Measurements from ENCODE around the gene SRCAP.

The SRCAP gene

DNA sequence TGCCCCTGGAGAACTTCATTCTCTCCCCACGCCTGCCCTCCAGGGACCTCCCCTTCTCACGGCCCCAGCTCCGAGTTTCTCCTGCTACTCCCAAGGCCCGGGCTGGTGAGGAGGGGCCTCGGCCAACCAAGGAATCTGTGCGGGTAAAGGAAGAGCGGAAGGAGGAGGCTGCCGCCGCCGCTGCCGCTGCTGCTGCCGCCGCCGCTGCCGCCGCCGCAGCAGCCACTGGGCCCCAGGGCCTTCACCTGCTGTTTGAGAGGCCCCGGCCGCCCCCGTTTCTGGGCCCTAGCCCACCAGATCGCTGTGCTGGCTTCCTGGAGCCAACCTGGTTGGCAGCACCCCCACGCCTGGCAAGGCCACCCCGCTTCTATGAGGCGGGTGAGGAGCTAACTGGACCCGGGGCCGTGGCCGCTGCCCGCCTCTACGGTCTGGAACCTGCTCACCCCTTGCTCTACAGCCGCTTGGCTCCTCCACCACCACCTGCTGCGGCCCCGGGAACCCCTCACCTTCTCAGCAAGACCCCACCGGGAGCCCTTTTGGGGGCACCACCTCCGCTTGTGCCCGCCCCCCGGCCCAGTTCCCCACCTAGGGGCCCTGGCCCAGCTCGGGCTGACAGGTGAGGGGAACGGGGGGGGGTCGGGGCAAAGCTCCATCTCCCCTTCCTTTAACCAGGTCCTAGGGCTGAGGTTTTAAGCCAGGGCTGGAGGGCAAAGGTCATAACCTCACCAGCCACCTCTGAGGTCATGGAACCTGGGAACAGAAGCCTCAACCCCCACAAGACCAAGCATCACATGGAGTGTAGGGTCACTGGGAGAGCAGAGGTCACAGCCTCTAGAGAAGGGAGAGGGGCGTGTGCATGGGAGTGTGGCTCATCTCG lies 29.7 kb upstream of the SRCAP start:
- CTCF ChIA-PET, result no interaction called here
- TF ChIP-seq NFRKB (IDR thresholded peaks at IDR 0.05) (no peak), TARDBP (IDR thresholded peaks at IDR 0.05) (no peak), CTBP1 (IDR thresholded peaks at IDR 0.05; ENCODE audit: borderline replicate concordance) (no peak), FOXA1 (IDR thresholded peaks at IDR 0.05) (no peak), L3MBTL2 (conservative IDR thresholded peaks at IDR 0.05) (no peak), SUZ12 (IDR thresholded peaks at IDR 0.05) (no peak), ELF4 (IDR thresholded peaks at IDR 0.05) (no peak), ZNF384 (IDR thresholded peaks at IDR 0.05) (no peak), HDGF (IDR thresholded peaks at IDR 0.05; ENCODE audit: borderline replicate concordance) (no peak), SP1 (IDR thresholded peaks at IDR 0.05) (no peak), FOXK2 (IDR thresholded peaks at IDR 0.05) (no peak), FOXM1 (IDR thresholded peaks at IDR 0.05; ENCODE audit: borderline replicate concordance) (no peak), LEF1 (IDR thresholded peaks at IDR 0.05; ENCODE audit: borderline replicate concordance) (no peak)
- TF ChIP-seq, protein P1, sequence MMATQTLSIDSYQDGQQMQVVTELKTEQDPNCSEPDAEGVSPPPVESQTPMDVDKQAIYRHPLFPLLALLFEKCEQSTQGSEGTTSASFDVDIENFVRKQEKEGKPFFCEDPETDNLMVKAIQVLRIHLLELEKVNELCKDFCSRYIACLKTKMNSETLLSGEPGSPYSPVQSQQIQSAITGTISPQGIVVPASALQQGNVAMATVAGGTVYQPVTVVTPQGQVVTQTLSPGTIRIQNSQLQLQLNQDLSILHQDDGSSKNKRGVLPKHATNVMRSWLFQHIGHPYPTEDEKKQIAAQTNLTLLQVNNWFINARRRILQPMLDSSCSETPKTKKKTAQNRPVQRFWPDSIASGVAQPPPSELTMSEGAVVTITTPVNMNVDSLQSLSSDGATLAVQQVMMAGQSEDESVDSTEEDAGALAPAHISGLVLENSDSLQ (IDR thresholded peaks at IDR 0.05), result no peak
- POLR2A ChIA-PET, result interaction anchor here (2.3 kb wide), 1 partner anchor 11 kb away, joined by 9 read pairs; the partner anchor contains the start of gene FBRS
- no peak for DNase-seq (ENCODE audit: extremely low spot score)

GRCh38 chr16:30669903-30670824 lies 28.8 kb upstream of the SRCAP start:
- DNase-seq (ENCODE audit: extremely low spot score), result no peak
- TF ChIP-seq LEF1 (IDR thresholded peaks at IDR 0.05; ENCODE audit: borderline replicate concordance), result no peak
- no peak for TF ChIP-seq SP1 (IDR thresholded peaks at IDR 0.05)
- TF ChIP-seq FOXM1 (IDR thresholded peaks at IDR 0.05; ENCODE audit: borderline replicate concordance), result no peak
- no peak for TF ChIP-seq CTBP1 (IDR thresholded peaks at IDR 0.05; ENCODE audit: borderline replicate concordance)
- no peak for TF ChIP-seq ARNT (IDR thresholded peaks at IDR 0.05)
- TF ChIP-seq, protein P1 (IDR thresholded peaks at IDR 0.05), result no peak
- no peak for TF ChIP-seq ZNF384 (IDR thresholded peaks at IDR 0.05)
- TF ChIP-seq BHLHE40 (IDR thresholded peaks at IDR 0.05; ENCODE audit: borderline replicate concordance), result no peak
- no peak for TF ChIP-seq NFRKB (IDR thresholded peaks at IDR 0.05)
- TF ChIP-seq FOXK2 (IDR thresholded peaks at IDR 0.05), result no peak
- TF ChIP-seq L3MBTL2 (conservative IDR thresholded peaks at IDR 0.05), result no peak
- no peak for TF ChIP-seq SUZ12 (IDR thresholded peaks at IDR 0.05)
- no peak for TF ChIP-seq HDGF (IDR thresholded peaks at IDR 0.05; ENCODE audit: borderline replicate concordance)
- TF ChIP-seq FOXA1 (IDR thresholded peaks at IDR 0.05), result no peak
- TF ChIP-seq ELF4 (IDR thresholded peaks at IDR 0.05), result no peak
- no peak for TF ChIP-seq TARDBP (IDR thresholded peaks at IDR 0.05)
- ChIA-PET POLR2A (no interaction called here), CTCF (no interaction called here)

- ChIA-PET POLR2A (interaction anchor here (1.3 kb wide), 1 partner anchor 13 kb away, joined by 4 read pairs; no protein-coding TSS in a partner anchor), CTCF (interaction anchor here (1.6 kb wide), 1 partner anchor 16 kb away, joined by 4 read pairs; the partner anchor contains the start of gene FBRS)
- DNase-seq (ENCODE audit: extremely low spot score), result no peak
- no peak for TF ChIP-seq L3MBTL2 (conservative IDR thresholded peaks at IDR 0.05)
Observed at GRCh38 chr16:30675143-30675542, 23.8 kb upstream of the SRCAP start.

DNA sequence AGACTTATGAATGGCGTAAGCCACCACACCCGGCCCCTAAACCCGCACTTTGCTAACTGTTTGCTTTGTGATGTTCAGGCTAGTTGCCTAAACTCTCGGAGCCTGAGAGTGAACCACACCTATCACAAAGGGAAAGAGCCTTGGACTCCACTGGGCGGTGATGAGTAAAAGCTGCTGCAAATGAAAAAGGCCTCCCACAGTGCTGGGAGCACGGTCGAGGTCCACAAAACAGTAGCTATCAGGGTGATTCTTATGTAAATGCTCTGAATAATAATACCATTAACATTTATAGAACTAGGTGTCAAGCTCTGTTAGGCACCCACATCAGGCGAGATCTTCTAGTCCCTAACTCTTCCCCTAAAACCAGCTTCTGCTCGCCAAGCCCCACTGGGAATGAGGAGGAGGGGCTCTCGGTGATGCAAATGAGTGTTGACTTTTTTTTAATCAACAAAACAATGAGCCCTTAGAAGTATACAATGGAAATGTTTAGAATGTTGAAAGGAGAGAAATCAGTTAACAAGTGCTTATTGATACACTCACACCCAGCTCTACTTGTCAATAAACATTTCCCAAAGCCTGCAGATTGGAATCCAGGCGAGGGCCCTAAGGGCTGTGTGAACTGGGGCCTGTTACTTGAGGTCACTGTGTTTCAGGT lies 20.9 kb upstream of the SRCAP start:
- ChIA-PET POLR2A (interaction anchor here (0.6 to 2.0 kb wide), 4 partner anchors 19 to 248 kb away, joined by 3 to 10 read pairs (median 6); partner anchors contain the start of genes DCTPP1, FBRS and SRCAP), CTCF (interaction anchor here (1.8 kb wide), 1 partner anchor 16 kb away, joined by 6 read pairs; no protein-coding TSS in a partner anchor)
- no peak for TF ChIP-seq FOXA1 (IDR thresholded peaks at IDR 0.05)
- TF ChIP-seq FOXM1 (IDR thresholded peaks at IDR 0.05; ENCODE audit: borderline replicate concordance), result no peak
- TF ChIP-seq, protein P1 (IDR thresholded peaks at IDR 0.05), result no peak
- TF ChIP-seq SUZ12 (IDR thresholded peaks at IDR 0.05), result no peak
- TF ChIP-seq TARDBP (IDR thresholded peaks at IDR 0.05), result no peak
- no peak for TF ChIP-seq SP1 (IDR thresholded peaks at IDR 0.05)
- TF ChIP-seq BHLHE40 (IDR thresholded peaks at IDR 0.05; ENCODE audit: borderline replicate concordance), result no peak
- TF ChIP-seq ELF4 (IDR thresholded peaks at IDR 0.05), result no peak
- no peak for DNase-seq (ENCODE audit: extremely low spot score)

GRCh38 chr16:30678586-30678970 lies 20.4 kb upstream of the SRCAP start:
- DNase-seq (ENCODE audit: extremely low spot score), result no peak
- ChIA-PET POLR2A (interaction anchor here (0.6 to 2.0 kb wide), 4 partner anchors 19 to 249 kb away, joined by 3 to 10 read pairs (median 6); partner anchors contain the start of genes DCTPP1, FBRS and SRCAP), CTCF (interaction anchor here (1.8 kb wide), 1 partner anchor 16 kb away, joined by 6 read pairs; no protein-coding TSS in a partner anchor)
- TF ChIP-seq LEF1 (IDR thresholded peaks at IDR 0.05; ENCODE audit: borderline replicate concordance) (no peak), BHLHE40 (IDR thresholded peaks at IDR 0.05; ENCODE audit: borderline replicate concordance) (no peak), NFRKB (IDR thresholded peaks at IDR 0.05) (no peak), ARNT (IDR thresholded peaks at IDR 0.05) (no peak), ELF4 (IDR thresholded peaks at IDR 0.05) (no peak)
